ENCODE results near the gene RBL2.

GRCh38 chr16:53530046-53530445, 95.8 kb downstream of the RBL2 start:
- TF ChIP-seq EZH2 (IDR thresholded peaks at IDR 0.05; ENCODE audit: borderline replicate concordance, low read length) (no peak), CTCF (conservative IDR thresholded peaks at IDR 0.05 in 1 of 2, IDR thresholded peaks at IDR 0.05 in 1 of 2; ENCODE audit: extremely low read depth in 1 of 2, insufficient read depth in 1 of 2, low read depth in 1 of 2, low read length in 2 of 2) (no peak)

All from mammary epithelial cell (primary cell).